HG02571 (cell line): ENCODE data around the gene TATDN3.
"Not testable (repeated sequence)": the region's sequence is repeated elsewhere in the genome, so short reads cannot be mapped to it uniquely, and the experiment has no call there.

Experiments
- ATAC-seq: cut with Tn5 transposase; IDR thresholded peaks from one replicate; pipeline ENCODE4 v1.9.1; 2021; ENCODE audit warnings: mild to moderate bottlenecking, moderate library complexity; ENCODE audit not compliant: unreplicated experiment

The TATDN3 gene

DNA sequence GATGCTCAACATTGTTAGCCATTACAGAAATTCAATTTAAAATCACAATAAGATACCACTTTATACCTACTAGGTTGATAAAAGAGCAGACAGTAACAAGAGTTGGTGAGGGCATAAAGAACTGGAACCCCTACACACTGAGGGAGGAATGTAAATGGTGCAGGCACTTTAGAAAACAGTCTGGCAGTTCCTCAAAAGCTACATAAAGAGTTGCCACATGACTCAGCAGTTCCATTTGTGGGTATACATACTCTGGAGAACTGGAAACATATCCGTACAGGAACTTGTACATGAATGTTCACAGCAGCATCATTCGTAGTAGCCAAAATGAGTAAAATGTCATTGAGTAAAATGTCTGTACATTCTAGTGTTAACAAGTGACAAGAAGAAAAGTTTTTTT lies 17.1 kb upstream of the TATDN3 start:
- no peak for ATAC-seq

DNA sequence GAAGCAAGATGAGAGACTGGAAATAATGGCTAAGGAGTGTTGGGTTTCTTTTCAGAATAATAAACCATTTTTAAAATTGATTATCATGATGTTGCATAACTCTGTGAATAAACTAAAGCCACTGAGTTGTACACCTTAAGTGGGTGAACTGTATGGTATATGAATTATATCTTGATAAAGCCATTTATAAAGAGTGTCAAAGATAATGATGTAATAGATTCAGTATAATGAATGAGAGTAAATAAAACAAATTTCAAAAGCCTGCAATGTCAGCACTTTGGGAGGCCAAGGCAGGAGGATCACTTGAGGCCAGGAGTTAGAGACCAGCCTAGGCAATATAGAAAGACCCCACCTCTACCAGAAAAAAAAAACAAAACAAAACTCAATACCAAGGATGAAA lies 16.5 kb upstream of the TATDN3 start:
- ATAC-seq: no peak

DNA sequence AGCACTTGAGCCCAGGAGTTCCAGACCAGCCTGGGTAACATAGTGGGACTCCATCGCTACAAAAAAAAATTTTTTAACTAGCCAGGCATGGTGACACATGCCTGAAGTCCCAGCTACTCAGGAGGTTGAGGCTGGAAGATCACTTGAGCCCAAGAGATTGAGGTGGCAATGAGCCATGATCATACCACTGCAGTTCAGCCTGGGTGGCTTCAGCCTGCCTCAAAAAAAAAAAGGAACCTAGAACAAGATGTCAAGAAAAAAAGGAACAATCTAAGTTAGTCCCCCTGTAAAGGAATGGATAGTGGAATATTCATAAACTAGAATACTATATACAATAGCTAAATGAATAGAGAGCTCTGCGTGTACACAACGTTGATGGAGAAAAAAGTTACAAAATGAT lies 14.5 kb upstream of the TATDN3 start:
- ATAC-seq: no peak

DNA sequence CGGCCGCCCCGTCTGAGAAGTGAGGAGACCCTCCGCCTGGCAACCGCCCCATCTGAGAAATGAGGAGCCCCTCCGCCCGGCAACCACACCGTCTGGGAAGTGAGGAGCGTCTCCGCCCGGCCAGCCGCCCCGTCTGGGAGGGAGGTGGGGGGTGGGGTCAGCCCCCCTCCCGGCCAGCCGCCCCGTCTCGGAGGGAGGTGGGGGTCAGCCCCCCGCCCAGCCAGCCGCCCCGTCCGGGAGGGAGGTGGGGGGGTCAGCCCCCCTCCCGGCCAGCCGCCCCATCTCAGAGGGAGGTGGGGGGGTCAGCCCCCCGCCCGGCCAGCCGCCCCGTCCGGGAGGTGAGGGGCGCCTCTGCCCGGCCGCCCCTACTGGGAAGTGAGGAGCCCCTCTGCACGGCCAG lies 12.6 kb upstream of the TATDN3 start:
- ATAC-seq: not testable (repeated sequence)

DNA sequence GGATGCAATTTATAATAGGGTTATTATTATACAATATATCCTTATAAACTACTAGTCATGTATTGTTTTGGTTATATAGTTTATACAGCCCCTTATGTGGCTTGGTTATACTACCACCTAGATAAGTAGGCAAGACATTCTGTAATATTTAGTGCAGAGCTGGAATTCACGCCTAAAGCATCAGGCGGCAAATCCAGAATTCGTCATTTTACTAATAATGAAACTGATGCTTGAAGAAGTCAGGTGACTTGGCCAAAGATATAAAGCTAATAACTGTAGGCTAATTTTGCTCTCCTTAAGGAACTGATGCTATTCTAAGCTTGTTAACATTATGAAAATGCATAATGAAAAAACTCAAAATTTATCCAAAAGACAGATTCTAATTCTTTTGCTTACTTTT lies 10.9 kb upstream of the TATDN3 start:
- ATAC-seq: no peak

DNA sequence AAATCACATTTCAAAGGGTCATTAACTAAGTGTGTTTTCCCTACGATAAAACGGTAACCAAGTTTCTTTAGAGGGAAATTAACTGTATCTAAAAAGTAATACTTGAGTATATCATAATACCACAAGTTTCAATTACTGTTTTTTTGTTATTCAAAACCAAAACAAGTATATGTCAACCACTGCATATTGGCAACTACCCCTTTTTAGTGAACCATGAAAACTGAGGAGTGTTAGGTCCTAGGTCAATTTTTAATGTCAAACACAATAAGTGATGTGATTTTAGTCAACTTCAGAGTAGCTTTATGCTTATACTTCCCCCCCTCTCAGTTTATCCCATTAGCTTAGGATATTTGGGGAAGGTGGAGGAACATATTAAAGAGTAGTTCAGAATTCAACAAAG lies 10.5 kb upstream of the TATDN3 start:
- ATAC-seq: no peak

DNA sequence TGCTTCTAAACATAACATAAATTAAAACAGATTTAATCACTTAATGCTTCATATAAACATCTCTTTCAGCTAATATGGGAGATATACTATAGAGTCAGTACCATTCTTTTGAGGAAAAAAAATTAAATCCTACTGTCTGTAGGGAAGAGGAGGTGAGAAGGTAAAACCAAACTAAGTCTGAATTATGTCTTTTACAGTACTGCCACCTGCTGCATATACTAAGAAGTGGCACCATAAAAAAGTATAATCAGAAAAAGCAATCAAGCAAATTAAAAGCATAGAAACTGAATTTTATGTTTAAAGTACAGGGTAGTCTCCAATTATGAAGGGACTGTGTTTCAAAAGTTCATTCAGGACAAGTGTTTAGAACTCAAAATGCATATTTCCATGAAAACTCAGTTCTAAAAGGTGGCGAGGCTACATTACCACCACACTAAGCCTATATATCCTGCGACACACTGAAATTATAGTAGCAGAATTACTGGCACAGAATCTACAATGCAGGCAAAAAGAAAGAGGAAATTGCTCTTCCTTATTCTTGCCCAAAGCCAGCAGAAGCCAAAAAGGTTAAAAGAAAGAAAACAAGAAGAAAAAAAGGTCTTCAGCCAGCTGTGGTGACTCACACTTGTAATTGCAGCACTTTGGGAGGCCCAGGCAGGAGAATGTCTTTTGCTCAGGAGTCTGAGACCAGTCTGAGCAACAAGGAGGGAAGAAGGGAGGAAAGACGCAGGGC lies 9.1 kb upstream of the TATDN3 start:
- no peak for ATAC-seq

DNA sequence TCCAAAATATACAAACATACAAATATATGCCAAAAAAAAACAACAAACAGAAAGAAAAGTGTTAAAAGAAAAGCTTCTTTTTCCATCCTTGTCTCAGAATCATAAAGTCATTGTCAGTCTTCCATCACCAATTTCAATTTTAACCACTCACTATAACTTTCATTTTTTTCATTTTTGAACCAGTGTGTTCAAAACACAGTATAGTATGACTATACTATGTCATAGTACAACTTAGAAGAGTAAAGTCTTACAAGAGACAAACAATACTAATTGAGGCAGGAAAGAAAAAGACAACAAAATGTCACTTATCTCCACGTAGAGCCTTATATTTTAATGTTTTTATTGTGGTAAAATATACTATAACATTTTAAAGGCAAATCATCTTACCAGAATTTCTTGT lies 7.7 kb upstream of the TATDN3 start:
- no peak for ATAC-seq

DNA sequence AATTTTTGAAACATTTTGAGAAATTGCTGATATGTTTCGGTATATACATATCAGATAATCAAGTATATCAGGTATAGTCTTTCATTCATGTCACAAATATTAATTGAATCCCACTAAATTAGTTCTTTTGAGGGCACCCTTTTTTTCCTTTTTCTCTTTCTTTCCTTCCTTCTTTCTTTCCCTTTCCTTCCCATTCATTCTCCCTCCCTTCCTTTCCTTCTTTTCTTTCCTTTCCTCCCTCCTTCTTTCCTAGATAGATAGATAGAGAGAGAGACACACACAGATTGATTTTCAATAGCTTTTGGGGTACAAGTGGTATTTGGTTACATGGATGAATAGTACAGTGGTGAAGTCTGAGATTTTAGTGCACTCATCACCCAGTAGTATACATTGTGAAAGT lies 5.8 kb upstream of the TATDN3 start:
- no peak for ATAC-seq

DNA sequence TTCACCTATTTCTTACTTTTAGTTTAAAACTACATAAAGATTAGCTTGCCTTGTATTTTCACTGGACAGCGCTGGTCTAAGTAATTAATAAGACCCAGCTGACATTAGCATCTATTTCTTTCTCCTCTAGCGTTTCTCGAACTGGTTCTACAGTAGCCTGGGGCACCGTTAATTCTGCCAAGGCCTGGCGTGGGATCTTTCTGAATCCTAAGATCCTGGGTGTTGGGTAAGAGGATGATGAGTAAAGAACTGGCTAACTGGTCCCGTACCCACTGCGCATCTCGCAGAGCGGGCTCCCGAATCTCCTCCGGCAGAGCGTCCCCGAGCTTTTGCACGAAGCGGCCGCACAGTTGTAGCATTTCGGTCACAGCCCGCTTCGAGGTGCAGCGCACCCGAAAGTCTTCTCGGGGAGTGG lies 426 bp upstream of the TATDN3 start:
- peak; percentile 14 for ATAC-seq

DNA sequence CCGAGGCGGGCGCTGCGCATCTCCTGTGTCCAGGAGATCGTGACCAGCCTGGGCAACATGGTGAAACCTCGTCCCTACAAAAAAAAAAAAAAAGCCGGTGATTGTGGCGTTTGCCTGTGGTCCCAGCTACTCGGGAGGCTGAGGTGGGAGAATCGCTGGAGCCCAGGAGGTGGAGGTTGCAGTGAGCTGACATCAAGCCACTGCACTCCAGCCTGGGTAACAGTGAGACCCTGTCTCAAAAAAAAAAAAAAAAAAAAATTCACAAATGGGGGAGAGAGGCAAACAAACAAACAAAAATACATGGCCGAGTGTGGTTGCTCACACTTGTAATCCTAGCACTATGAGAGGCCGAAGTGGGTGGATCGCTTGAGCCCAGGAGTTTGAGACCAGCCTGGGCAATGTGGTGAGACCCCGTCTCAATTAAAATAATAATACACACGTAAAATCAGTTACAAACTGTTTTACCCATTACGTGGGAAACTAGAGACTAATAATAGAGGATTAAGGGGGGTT lies 758 bp downstream of the TATDN3 start:
- ATAC-seq: no peak

DNA sequence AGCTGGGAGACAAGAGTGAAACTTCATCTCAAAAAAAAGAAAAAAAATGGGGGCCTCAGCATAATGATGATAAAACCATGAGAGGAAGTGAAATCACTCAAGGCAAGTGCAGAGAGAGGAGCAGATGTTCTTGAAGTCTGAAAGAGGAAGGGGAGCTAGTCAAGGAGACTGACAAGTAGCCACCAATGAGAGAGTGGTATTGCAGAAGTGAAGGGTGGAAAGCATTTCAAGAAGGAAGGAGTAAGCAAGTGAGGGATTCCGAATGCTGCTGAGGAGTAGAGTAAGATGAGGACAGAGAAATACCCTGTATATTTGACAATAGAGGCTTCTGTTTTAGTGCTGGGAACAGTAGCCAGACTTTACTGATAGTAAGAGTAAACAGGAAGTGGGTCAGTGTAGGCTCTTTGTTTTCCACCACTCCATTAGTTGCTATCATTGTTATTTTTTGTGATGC lies 2.9 kb downstream of the TATDN3 start:
- peak; percentile 72 for ATAC-seq

DNA sequence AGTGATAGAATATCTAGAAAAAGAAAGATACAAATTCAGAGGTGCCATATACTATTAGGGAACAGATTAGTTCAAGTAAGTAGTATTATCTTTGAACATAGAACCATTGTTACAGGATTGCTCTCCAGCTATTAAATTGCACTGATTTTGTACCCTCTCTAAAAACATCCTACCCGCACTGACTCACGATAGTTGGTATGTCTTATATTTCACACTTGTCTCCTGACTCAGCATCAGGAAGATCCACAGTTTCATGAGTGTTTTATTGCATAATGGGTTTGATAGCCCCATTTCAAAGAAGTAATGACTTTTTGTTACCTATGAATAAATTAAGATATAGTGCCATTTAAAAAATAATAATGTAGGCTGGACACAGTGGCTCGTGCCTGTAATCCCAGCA lies 6.0 kb downstream of the TATDN3 start:
- no peak for ATAC-seq

DNA sequence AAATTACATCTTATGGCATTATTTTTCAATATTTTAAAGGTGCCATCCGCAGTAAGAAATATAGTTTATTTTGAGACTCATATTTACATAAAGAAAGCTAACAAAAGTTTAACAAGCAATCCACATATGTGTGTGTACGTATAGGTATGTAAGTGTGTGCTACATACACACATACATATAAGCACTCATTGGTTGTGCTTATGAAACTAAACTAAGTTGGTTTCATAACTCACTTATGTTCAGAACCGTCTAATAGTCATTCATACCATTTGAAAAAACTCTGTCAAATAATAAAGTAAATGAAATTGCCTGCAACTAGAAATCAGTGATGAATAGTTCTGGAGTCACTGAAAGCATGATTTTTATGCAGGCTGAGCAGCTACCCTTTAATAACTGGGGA lies 14.1 kb downstream of the TATDN3 start:
- no peak for ATAC-seq

DNA sequence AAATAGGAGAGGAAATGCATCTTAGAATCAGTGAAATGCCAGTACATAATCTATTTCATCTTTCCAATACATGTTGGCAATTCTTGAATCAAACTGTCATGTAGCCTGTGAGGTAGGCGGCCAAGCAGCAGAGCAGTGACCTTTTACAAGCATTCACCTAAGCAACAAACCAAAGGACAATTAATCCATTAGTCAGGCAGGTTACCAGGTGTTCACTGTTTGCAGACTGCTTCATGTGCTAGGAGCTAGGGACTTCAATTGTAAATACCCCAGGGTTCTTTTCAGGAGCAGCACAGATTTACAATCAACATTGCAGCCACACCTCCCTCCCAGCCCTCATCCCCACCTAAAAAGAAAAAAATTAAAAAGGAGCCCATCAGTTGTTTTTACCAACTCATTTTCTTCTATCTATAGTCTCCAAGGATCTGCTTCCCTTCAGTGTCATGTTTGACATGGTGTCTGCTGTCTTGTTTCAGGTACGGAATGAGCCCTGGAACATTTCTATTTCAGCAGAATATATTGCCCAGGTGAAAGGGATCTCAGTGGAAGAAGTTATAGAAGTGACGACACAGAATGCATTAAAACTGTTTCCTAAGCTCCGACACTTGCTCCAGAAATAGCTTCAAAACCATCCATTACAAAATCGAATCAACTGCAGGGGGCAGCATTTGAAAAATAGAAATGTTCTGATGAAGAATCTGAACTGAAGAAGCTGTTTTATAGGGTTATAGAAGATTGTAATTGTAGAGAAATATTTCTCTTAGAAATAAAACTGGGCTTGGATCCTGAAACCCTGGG lies 23.0 kb downstream of the TATDN3 start:
- ATAC-seq: no peak

DNA sequence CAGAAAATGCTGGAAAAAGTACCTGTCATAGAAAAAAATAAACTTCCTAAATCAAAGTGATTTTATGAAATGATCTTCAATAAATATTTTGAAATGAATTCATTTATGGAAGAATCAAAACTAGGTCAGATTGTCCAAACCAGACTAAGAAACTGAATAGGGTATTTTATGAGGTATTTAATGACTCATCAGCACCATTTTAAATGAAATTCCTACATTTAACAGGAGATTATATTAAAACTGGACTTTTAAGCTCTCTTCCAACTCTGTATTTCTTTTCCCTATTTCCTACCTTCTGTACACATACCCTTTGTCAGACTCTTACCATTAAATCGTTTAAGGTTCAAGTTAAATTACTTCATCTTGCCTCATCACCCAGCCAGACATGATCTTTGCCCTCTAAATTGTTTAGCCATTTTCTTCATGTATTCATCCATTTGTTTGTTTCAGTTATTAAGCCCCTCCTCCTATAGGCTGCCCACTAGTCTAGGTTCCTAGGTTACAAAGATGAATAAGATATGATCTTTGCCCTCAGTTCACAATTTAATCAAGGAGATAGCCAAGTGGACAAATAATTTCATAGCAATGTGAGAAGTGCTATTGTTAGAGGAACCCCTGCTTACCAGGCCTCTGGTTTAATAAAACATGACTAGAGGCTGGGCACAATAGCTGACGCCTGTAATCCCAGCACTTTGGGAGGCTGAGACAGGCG lies 25.0 kb downstream of the TATDN3 start:
- ATAC-seq: no peak

DNA sequence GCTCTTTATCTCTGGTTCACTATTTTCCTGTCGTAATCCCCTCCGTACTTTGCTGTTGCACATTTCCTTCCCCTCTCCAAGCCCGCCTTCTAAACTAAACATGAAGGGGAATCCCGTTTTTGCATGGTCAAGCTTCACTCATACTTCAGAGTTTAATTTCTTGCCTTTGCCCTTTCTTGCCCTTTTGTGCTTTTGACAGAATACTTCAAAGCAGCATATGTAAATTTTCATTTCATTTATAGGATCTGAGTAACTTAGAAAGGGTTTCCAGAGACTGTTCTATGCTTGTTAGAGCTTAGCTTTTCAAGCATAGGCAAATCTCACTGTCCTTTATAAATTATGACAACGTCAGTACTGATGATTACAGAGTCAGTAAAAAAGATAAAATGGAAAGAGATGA lies 28.0 kb downstream of the TATDN3 start:
- peak; percentile 59 for ATAC-seq

DNA sequence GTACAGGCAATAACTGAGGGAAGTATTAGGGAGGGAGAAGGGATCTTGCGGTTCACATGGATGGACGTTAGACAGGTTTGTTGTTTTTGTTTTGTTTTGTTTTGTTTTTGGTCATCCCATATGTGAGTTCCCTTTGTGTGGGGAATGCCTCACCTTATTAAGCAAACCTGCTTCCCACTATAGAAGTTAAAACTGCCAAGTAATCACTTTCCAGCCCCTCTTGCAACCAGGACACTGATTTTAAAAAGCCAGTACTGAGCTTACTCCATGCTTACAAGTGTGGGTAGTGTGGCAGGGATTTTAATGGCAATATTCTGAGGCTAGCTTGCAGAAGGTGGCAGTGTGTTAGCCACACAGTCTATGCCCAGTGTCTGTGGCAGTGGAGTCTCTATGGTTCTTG lies 29.3 kb downstream of the TATDN3 start:
- no peak for ATAC-seq

DNA sequence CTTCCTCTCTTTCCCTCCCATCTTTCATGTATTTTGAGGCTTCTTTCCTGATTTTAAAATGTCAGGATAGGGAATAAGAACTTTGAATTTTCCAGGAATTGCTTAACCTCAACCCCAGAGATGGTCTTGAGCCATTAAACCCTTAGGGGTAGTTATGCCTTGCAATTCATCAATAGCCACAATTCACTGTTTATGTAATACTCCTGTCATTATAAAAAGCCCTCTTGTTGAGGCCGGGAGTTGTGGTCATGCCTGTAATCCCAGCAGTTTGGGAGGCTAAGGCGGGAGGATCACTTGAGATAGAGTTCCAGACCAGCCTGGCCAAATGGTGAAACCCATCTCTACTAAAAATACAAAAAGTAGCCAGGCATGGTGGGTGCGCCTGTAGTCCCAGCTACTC lies 31.3 kb downstream of the TATDN3 start:
- ATAC-seq: no peak

DNA sequence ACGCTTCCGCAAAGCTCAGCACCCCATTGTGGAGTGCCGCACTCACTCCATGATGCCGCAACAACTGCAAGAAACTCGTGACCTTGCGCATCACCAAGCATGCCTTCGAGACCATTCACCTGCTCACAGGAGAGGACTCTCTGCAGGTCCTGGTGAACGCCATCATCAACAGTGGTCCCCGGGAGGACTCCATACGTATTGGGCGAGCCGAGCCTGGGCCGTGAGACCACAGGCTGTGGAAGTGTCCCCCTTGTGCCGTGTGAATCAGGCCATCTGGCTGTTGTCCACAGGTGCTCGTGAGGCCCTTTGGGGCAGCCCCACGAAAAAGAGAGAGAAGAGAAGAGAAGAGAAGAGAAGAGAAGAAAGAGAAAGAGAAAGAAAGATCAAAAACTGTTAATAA lies 32.5 kb downstream of the TATDN3 start:
- ATAC-seq: no peak

DNA sequence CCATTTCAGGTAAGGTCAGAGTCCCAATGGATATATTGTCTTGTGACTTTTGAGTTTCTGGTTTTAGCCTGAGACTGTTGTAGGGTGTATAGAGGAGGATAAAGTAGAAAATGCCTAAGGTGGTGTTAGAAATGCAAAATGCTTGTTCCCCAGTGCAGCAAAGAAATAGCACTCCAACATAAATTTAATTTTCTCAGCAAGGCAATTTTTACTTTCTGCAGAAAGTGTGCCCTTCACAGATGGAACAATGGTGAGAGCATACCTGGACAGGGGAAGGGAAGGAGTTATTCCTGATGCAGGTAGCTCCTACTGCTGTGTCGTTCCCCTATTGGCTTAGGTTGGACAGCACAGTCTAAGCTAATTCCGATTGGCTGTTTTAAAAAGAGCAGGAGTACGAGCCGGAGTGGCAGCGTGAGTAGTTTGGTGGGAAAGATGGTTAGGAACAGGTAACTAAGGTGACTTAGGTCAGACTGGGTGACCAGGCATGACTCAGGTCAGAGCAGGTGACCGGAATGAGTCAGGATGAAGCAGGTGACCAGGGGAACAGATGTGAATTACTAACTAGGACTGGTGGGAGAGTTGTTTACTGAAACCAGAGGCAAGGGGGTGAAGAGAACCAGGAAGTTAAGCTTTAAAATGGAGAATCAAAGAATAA lies 34.2 kb downstream of the TATDN3 start:
- no peak for ATAC-seq
